Stomach (tissue), 4 donors: ENCODE results near the gene CYP2A6.

Experiments
- CTCF ChIP-seq, 7 experiments: fragments of 450-650 bp in 4 of 7; fragments of 200-600 bp in 3 of 7; sonication (generic) in 3 of 7; IDR thresholded peaks; one replicate each; pipeline ENCODE4 v1.5.1; 2016 to 2019; ENCODE audit warnings: antibody characterized with exemption in 7 of 7, control low read depth in 2 of 7, mild to moderate bottlenecking in 1 of 7
- EP300 ChIP-seq: sonication (generic); formaldehyde crosslinking; IDR thresholded peaks from one replicate; pipeline ENCODE4 v1.6.1; 2017; ENCODE audit warnings: antibody characterized with exemption
- POLR2A ChIP-seq, 4 donors: fragments of 450-650 bp; IDR thresholded peaks; one replicate each; pipeline ENCODE4 v1.6.1; 2016; ENCODE audit warnings: antibody characterized with exemption in 4 of 4, control low read depth in 2 of 4, mild to moderate bottlenecking in 1 of 4, moderate library complexity in 1 of 4
- POLR2AphosphoS5 ChIP-seq, 3 donors: sonication (generic); formaldehyde crosslinking; IDR thresholded peaks; one replicate each; pipeline ENCODE4 v1.6.1; 2016; ENCODE audit warnings: antibody characterized with exemption in 3 of 3

- TF ChIP-seq CTCF (IDR thresholded peaks at IDR 0.05): no peak
- no peak for TF ChIP-seq POLR2A (IDR thresholded peaks at IDR 0.05)
- peak; percentile 73 to 93 (median 80) for TF ChIP-seq POLR2AphosphoS5 (IDR thresholded peaks at IDR 0.05)
- TF ChIP-seq EP300: no peak
Observed at GRCh38 chr19:40798683-40799557, 51.3 kb downstream of the CYP2A6 start, which contains the start of gene EGLN2.
